HG02970 (cell line): ENCODE measurements around the gene DAPP1.

Source experiments
- ATAC-seq: cut with Tn5 transposase; IDR thresholded peaks from one replicate; pipeline ENCODE4 v1.9.1; 2021; ENCODE audit warnings: mild to moderate bottlenecking, moderate library complexity, moderate number of reproducible peaks; ENCODE audit not compliant: unreplicated experiment, low FRiP score

DAPP1 gene

DNA sequence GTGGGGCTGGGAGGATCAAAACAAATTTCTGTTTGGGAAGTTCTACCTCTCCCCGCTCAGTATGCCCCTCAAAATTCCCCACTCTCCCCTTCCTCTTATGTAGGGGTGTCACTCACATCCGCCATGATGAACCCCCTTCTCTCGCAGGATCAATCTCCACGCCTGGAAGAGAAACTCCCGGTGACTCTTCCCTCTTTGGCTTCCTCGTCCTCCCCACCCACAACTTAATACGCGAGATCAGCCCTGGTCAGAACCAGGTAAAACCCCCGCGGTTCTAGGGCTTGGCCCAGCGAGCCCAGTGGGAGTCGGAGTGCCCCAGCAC lies 77.2 kb downstream of the DAPP1 start:
- ATAC-seq = no peak

DNA sequence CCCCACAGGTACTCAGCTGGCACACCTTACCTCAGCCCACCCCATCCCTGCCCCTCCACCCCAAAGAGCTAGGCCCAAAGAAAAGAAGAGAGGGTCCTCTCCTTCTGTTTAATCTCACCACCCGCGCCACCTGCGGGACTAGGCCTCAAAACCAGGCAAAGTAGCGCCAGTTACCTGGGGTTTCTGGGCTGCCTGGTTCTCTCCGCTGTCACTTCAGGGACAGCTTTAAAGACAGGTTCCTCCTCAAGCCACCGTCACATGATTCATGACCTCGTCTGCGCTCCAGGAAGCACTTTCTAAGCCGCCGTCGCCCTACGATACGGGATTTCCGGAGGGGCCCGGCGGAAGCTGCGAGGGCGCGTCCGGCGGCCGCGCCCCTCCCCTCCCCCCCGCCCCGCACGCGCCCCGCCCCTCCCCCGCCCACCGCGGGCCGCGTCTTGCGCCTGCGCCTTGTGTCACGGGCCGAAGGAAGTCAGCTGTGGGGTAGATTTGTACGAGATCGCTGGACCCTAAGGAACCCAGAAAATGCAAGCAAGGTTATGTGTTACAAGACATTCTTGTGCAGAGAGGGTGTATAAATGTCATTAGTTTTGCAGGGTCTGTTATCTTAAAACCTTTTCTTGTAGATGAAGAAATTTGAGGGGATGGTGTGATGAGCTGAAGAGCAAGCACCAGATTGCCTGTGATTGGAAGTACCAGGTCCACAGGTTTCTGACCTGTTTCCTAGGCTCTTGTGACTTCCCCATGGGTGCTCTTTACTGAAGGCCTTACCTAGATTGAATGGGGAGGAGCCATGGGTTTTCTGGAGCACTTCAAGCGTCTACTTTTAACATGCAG lies 77.8 kb downstream of the DAPP1 start, which contains the start of gene LAMTOR3:
TSS of gene LAMTOR3 (minus strand) at position 267 of the 837 bp plus-strand sequence. CDS start 464 bp downstream, outside the sequence.
- peak; percentile 99 for ATAC-seq

DNA sequence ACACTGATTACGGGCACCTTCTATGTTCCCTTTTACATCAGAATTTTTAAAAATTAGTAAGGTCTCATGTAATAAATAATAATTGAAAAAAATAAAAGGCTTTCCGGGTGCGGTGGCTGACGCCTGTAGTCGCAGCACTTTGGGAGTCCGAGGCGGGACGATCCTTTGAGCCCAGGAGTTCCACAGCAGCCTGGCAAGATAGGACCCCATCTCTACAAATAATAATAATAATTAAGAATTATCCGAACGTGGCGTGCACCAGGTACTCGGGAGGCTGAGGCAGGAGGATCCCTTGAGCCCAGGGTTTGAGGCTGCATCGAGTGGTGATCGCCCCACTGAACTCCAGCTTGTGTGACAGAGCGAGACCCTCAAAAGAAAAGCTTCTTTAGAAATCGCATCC lies 78.4 kb downstream of the DAPP1 start:
- ATAC-seq = no peak

DNA sequence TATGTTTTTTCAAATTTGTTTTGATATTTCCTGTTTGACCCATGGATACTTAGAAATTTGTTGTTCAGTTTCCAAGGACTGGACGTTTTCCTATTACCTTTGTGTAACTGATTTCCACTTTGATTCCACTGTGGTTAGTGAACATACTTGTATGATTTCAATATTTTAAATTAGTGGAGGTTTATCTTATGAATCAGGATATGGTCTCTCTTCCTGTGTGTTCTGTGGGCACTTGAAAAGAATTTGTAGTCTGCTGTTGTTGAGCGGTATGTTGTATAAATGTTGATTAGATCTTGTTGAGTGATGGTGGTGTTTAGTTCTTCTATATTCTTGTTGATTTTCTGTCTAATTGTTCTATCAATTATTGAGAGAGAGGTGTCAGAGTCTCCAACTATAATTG lies 98.8 kb downstream of the DAPP1 start:
- no peak for ATAC-seq

DNA sequence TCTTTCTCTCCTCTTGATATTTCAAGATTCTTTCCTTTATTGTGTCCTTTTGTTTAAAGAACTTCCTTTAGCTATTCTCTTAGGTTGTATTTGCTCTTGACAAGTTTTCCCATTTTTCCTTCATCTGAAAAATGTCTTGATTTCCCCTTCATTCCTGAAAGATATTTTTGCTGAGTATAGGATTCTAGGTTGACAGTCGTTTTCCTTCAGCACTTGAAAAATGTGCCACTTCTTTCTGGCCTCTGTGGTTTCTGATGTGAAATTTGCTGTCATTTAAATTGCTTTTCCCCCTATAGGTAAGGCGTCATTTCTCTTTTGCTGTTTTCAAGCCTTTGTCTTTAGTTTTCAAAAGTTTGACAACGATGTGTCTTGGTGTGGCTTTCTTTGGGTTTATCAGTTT lies 100.9 kb downstream of the DAPP1 start:
- ATAC-seq = no peak

DNA sequence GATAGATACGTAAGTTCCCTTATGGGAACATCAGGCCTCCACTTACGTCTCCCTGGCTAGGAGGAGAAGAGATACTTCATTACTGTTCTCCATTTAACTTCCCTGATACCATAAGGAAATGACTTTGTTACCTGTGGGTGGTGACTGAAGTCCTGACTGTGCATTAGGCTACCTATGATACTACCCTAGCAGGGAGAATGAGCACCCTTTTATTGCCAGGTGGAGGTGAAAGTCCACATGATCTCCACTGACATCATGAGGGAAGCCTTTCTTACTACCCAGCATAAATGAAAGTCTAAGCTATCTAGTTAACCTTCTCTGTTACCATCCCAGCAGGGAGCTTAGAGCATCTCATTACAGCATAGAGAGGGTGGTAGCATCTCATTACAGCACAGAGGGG lies 102.0 kb downstream of the DAPP1 start:
- no peak for ATAC-seq
